SK-N-SH treated with all-trans-retinoic acid at 6 μM for 48 hours (cell line): ENCODE results near the gene ARHGAP1.

ENCODE experiments used
- ATAC-seq: fragments of 200-7000 bp; cut with Tn5 transposase; 3 replicates; pipeline ENCODE4 v1.9.1; 2020; ENCODE audit warnings: mild to moderate bottlenecking, moderate library complexity
- ARNTL ChIP-seq: fragments of 450-650 bp; formaldehyde crosslinking; IDR thresholded peaks from 2 replicates; pipeline ENCODE4 v1.5.0; 2020; ENCODE audit warnings: low read depth, mild to moderate bottlenecking, moderate library complexity, borderline replicate concordance
- BACH2 ChIP-seq: fragments of 250-450 bp; sonication (Bioruptor Pico); IDR thresholded peaks from 2 replicates; pipeline ENCODE4 v1.9.0; 2021; ENCODE audit warnings: mild to moderate bottlenecking, borderline replicate concordance
- CREB5 ChIP-seq: fragments of 250-450 bp; sonication (Bioruptor Pico); IDR thresholded peaks from 2 replicates; pipeline ENCODE4 v1.5.1; 2020; ENCODE audit warnings: low read depth, mild to moderate bottlenecking, moderate library complexity
- CSDC2 ChIP-seq: fragments of 250-450 bp; sonication (Bioruptor Pico); IDR thresholded peaks from 2 replicates; pipeline ENCODE4 v1.5.0; 2020; ENCODE audit warnings: mild to moderate bottlenecking, moderate library complexity
- CSRNP3 ChIP-seq: fragments of 250-450 bp; sonication (Bioruptor Pico); IDR thresholded peaks from 2 replicates; pipeline ENCODE4 v1.5.1; 2021; ENCODE audit warnings: mild to moderate bottlenecking, moderate library complexity
- ESRRG ChIP-seq: fragments of 250-450 bp; sonication (Bioruptor Pico); IDR thresholded peaks from 2 replicates; pipeline ENCODE4 v1.6.1; 2021; ENCODE audit warnings: mild to moderate bottlenecking
- GLIS3 ChIP-seq: fragments of 250-450 bp; sonication (Bioruptor Pico); IDR thresholded peaks from 2 replicates; pipeline ENCODE4 v1.5.0; 2020; ENCODE audit warnings: mild to moderate bottlenecking, moderate library complexity
- ISL1 ChIP-seq: fragments of 250-450 bp; sonication (Bioruptor Pico); IDR thresholded peaks from 2 replicates; pipeline ENCODE4 v2.1.2; 2022; ENCODE audit warnings: mild to moderate bottlenecking, moderate library complexity
- PATZ1 ChIP-seq: fragments of 250-450 bp; sonication (Bioruptor Pico); IDR thresholded peaks from 2 replicates; pipeline ENCODE4 v1.8.0; 2020; ENCODE audit warnings: mild to moderate bottlenecking, moderate library complexity, borderline replicate concordance
- POU6F1 ChIP-seq: fragments of 250-450 bp; sonication (Bioruptor Pico); IDR thresholded peaks from 2 replicates; pipeline ENCODE4 v1.8.0; 2021; ENCODE audit warnings: low read depth, mild to moderate bottlenecking, moderate library complexity, borderline replicate concordance
- PPARA ChIP-seq: fragments of 250-450 bp; sonication (Bioruptor Pico); IDR thresholded peaks from 2 replicates; pipeline ENCODE4 v1.5.0; 2020; ENCODE audit warnings: mild to moderate bottlenecking, borderline replicate concordance
- RARB ChIP-seq: fragments of 250-450 bp; sonication (Bioruptor Pico); IDR thresholded peaks from 2 replicates; pipeline ENCODE4 v1.8.0; 2021; ENCODE audit warnings: mild to moderate bottlenecking, moderate library complexity
- SNAI2 ChIP-seq: fragments of 250-450 bp; sonication (Bioruptor Pico); IDR thresholded peaks from 2 replicates; pipeline ENCODE4 v1.5.0; 2020; ENCODE audit warnings: mild to moderate bottlenecking, moderate library complexity
- TCF4 ChIP-seq: fragments of 250-450 bp; sonication (Bioruptor Pico); IDR thresholded peaks from 2 replicates; pipeline ENCODE4 v1.8.0; 2021; ENCODE audit warnings: mild to moderate bottlenecking, moderate library complexity, borderline replicate concordance
- TOX ChIP-seq: fragments of 250-450 bp; sonication (Bioruptor Pico); IDR thresholded peaks from 2 replicates; pipeline ENCODE4 v1.8.0; 2021; ENCODE audit warnings: mild to moderate bottlenecking, moderate library complexity, borderline replicate concordance
- ZFP30 ChIP-seq: fragments of 450-650 bp; formaldehyde crosslinking; IDR thresholded peaks from 2 replicates; pipeline ENCODE4 v1.5.0; 2022; ENCODE audit warnings: mild to moderate bottlenecking, moderate library complexity
- ZNF565 ChIP-seq: fragments of 450-650 bp; formaldehyde crosslinking; conservative IDR thresholded peaks from 2 replicates; pipeline ENCODE4 v1.5.0; 2020; ENCODE audit warnings: low read depth, mild to moderate bottlenecking, moderate library complexity
- ZNF70 ChIP-seq: fragments of 450-650 bp; formaldehyde crosslinking; IDR thresholded peaks from 2 replicates; pipeline ENCODE4 v1.5.0; 2020; ENCODE audit warnings: mild to moderate bottlenecking, moderate library complexity
- TF ChIP-seq, protein P1 (sequence below): fragments of 250-450 bp; sonication (Bioruptor Pico); IDR thresholded peaks from 2 replicates; pipeline ENCODE4 v1.5.0; 2020; ENCODE audit warnings: mild to moderate bottlenecking, moderate library complexity

Gene ARHGAP1

DNA sequence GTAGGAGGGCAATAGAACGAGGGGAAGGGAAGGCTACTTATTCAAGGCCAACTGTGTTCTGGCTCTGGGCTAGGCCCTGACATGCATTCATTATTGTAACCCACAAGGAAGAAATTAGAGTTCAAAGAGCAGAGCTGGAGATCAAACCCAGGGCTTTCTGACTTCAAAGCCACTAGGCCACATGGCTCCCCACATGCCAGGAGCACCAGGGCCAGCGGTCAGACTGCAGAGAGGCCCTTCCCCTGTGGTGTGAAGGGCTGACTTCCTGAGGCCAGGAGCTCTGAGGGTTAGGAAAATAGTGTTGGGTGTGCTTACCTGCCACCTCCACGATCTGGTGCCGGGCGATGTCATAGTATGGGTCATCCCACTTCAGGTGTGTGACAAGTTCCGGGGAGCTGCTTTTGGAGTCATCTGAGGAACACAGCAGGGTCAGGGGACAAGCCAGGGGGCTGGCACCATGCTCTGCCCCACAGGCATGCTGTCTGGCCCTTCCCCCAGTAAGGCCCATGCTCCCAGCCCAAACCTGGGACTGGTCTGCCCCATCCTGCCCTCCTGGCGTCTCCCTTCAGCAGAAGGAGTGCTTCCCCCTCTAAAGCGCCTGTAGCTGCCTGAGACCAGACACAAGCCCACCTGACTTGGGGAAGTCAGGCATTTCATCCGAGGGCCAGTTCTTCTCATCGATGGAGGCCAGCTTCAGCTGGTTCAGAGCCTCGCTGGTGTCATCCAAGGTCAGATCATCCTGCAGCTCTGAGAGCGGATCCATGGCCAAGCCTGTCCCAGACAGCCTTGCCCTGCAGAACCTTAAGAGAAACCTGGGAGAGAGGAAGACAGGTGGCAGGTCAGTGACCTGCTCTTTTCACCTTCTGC, 4.8 kb downstream of the ARHGAP1 start:
- ATAC-seq, result no peak
- TF ChIP-seq ZFP30 (CRISPR knock-in tag) (no peak), ESRRG (CRISPR knock-in tag) (no peak), RARB (no peak), CREB5 (CRISPR knock-in tag) (no peak), BACH2 (no peak), GLIS3 (CRISPR knock-in tag) (no peak), CSRNP3 (CRISPR knock-in tag) (no peak)
- TF ChIP-seq, all 23 proteins: peak for 0

DNA sequence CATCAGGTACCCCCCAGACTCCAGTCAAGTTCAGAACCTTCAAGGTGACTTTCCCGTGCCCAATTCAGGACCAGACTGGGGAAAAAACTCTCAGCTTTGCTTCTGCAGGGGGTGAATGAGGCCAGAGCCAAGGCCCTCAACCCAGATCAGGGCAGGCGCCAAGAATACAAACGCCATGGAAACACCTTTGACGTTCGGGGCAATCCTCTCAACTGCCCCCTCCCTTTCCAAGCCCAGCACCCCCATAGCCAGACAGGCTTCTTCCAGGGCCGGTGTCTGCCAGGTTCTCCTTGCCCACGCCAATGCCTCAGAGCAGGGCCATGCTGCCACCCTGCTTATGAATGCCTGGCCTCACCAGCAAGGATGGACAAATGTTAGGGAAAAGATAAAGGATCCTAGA, 5.8 kb downstream of the ARHGAP1 start:
- no peak for ATAC-seq
- TF ChIP-seq CREB5 (CRISPR knock-in tag) (no peak), RARB (no peak), PATZ1 (CRISPR knock-in tag) (no peak), CSDC2 (no peak), ZNF70 (CRISPR knock-in tag) (no peak), GLIS3 (CRISPR knock-in tag) (no peak), ZNF565 (CRISPR knock-in tag) (no peak), SNAI2 (CRISPR knock-in tag) (no peak), TCF4 (CRISPR knock-in tag) (no peak), POU6F1 (CRISPR knock-in tag) (no peak), TOX (CRISPR knock-in tag) (no peak), ESRRG (CRISPR knock-in tag) (no peak), ARNTL (CRISPR knock-in tag) (no peak), PPARA (CRISPR knock-in tag) (no peak), ISL1 (CRISPR knock-in tag) (no peak), ZFP30 (CRISPR knock-in tag) (no peak)
- TF ChIP-seq, protein P1, sequence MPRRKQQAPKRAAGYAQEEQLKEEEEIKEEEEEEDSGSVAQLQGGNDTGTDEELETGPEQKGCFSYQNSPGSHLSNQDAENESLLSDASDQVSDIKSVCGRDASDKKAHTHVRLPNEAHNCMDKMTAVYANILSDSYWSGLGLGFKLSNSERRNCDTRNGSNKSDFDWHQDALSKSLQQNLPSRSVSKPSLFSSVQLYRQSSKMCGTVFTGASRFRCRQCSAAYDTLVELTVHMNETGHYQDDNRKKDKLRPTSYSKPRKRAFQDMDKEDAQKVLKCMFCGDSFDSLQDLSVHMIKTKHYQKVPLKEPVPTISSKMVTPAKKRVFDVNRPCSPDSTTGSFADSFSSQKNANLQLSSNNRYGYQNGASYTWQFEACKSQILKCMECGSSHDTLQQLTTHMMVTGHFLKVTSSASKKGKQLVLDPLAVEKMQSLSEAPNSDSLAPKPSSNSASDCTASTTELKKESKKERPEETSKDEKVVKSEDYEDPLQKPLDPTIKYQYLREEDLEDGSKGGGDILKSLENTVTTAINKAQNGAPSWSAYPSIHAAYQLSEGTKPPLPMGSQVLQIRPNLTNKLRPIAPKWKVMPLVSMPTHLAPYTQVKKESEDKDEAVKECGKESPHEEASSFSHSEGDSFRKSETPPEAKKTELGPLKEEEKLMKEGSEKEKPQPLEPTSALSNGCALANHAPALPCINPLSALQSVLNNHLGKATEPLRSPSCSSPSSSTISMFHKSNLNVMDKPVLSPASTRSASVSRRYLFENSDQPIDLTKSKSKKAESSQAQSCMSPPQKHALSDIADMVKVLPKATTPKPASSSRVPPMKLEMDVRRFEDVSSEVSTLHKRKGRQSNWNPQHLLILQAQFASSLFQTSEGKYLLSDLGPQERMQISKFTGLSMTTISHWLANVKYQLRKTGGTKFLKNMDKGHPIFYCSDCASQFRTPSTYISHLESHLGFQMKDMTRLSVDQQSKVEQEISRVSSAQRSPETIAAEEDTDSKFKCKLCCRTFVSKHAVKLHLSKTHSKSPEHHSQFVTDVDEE, result no peak
